Small intestine (tissue), 7 donors: ENCODE data around the gene PTPN21. TPM values are rescaled to one million over a fixed set of nuclear protein-coding genes. Genes with fewer than 3 reads are reported as not detected.

Source experiments
- DNase-seq, 2 donors: peaks; one replicate each; pipeline versions ENCODE4 v3.0.0 to v3.0.0-alpha.2; 2013
- FAIRE-seq: peaks from 2 replicates; lab custom pipeline; 2012; peaks lifted over from hg19 to GRCh38; lab: Jason Lieb, UNC
- H3K27ac ChIP-seq, 3 donors: one replicate each; pipeline ENCODE4 v1.5.1; 2013; ENCODE audit warnings: low read length in 2 of 3, mild to moderate bottlenecking in 2 of 3, control low read depth in 1 of 3, inconsistent platforms in 1 of 3, low read depth in 1 of 3, moderate library complexity in 1 of 3
- H3K27me3 ChIP-seq, 3 donors: one replicate each; pipeline ENCODE4 v1.6.1; 2013; ENCODE audit warnings: low read length in 3 of 3, inconsistent platforms in 1 of 3; ENCODE audit not compliant: control insufficient read depth in 3 of 3, insufficient read depth in 3 of 3
- H3K36me3 ChIP-seq, 3 donors: one replicate each; pipeline ENCODE4 v1.6.1; 2013; ENCODE audit warnings: low read length in 3 of 3, inconsistent platforms in 1 of 3, low read depth in 1 of 3, mild to moderate bottlenecking in 1 of 3, moderate library complexity in 1 of 3; ENCODE audit not compliant: control insufficient read depth in 3 of 3, insufficient read depth in 2 of 3
- H3K4me1 ChIP-seq, 3 donors: one replicate each; pipeline ENCODE4 v1.6.1; 2013; ENCODE audit warnings: low read length in 2 of 3, inconsistent platforms in 1 of 3, low read depth in 1 of 3, mild to moderate bottlenecking in 1 of 3, moderate library complexity in 1 of 3; ENCODE audit not compliant: control insufficient read depth in 3 of 3, insufficient read depth in 2 of 3
- H3K4me3 ChIP-seq, 3 donors: one replicate each; pipeline ENCODE4 v1.5.1; 2013; ENCODE audit warnings: low read length in 3 of 3, control low read depth in 1 of 3, inconsistent platforms in 1 of 3, low read depth in 1 of 3, mild to moderate bottlenecking in 1 of 3, moderate library complexity in 1 of 3
- H3K9me3 ChIP-seq, 2 donors: one replicate each; pipeline ENCODE4 v1.6.1; 2013; ENCODE audit warnings: low read depth in 1 of 2, low read length in 1 of 2; ENCODE audit not compliant: control insufficient read depth in 2 of 2, insufficient read depth in 1 of 2
- WGBS, 3 donors: extraction: QIAGEN DNeasy Blood & Tissue Kit; methylation state at CpG; one replicate each; pipeline ENCODE4 v1.1.7; 2013; 5-methylcytosine and 5-hydroxymethylcytosine counted together
- polyA plus RNA-seq, 4 donors: library from polyadenylated mRNA; stranded (reverse) in 3 of 4; unstranded in 1 of 4; fragments of 200-250 nt in 3 of 4; fragments of 120-200 nt in 1 of 4; gene quantifications; one replicate each; pipeline versions ENCODE4 v1.2.1 to v1.2.3, GENCODE V29; 2013
- donor health status: healthy with polysubstance abuse.
- donor health status: control.
- donor health status: control.
- donor health status: Bipolar disorder and iron deficiency.
- donor health status: healthy.

Gene PTPN21
- polyA plus RNA-seq, 4 donors, result 4.7 to 14.3 (median 9.2) TPM

DNA sequence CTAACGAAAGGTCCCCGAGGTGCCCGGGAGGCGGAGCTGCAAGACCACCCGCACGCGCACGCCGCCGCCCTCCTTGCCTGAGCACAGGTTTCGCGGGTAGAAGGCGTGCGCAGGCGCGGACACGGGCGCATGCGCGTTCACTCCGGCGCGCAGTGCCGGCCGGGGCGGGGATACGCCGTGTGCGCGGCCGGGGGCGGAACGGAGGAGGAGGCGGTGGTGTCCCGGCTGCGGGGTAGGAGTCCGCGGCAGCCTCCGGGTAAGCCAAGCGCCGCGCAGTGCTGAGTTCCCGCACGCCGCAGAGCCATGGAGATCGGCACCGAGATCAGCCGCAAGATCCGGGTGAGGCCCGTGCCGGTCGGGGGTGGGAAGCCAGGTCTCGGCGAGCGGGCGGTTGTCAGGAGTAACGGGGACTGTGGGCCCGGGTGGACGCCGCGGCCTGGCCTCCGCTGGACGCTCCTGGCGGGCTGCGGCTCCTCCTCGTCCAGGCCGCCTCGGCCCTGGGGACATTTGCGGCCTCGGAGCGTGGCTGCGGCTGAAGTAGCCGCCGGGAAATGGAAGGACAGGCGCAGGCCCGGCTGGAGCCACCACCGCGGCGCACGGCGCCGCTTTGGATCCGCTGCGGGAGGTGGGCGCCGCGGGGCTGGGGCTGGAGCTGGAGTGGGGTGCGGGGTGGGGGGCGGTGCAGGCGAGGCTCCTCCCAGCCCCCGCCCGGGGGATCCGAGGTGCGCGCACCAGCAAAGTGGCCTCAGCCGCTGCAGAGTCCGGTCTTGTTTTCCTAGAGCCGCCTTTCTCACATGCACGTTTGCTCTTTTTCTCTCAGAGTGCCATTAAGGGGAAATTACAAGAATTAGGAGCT lies 8.3 kb upstream of the PTPN21 start, which contains the start of gene ZC3H14:
ZC3H14 (plus strand) TSS at position 207 of the 856 bp plus-strand sequence; CDS start at position 304, 97 bp downstream.
- WGBS, 3 donors, result 0 to 1% (median 0%) methylated on average over 68 to 99 of the region's 99 CpGs
- FAIRE-seq, result no peak
- Histone ChIP-seq H3K9me3 (no peaks in the 10 kb centered on the region), H3K36me3 (peaks cover 2 to 3% (median 2%) of the 10 kb centered on the region in 3 donors), H3K27ac (peak within 1 kb of the TSS; percentile 94 to 95 (median 95)), H3K4me1 (peaks cover 0 to 10% (median 6%) of the 10 kb centered on the region in 3 donors), H3K27me3 (peaks cover 0 to 2% (median 0%) of the 10 kb centered on the region in 3 donors), H3K4me3 (peak within 1 kb of the TSS; percentile 88 to 98 (median 98))
- DNase-seq, result peak; percentile 86 to 94

DNA sequence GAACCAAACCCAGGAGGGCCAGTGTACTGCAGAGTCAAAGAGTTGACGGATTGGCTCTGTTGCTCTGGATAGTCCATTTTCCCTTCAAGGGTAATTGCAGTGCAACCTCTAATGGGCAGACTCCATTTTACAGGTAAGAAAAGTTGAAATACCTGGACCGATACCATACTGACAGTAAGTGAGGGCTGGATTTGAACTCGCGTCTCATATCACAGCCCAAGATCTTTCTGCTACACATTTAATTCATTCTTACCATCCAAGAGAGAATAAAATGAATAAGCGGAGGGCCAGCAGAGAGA lies 7.7 kb upstream of the PTPN21 start:
- Histone ChIP-seq H3K4me3 (peak overlapping the region; percentile 88 to 98 (median 98)), H3K9me3 (no peaks in the 10 kb centered on the region), H3K36me3 (peaks cover 0 to 3% (median 0%) of the 10 kb centered on the region in 3 donors), H3K27ac (peak overlapping the region in 1 of 3 donors; percentile 95), H3K4me1 (peaks cover 0 to 10% (median 6%) of the 10 kb centered on the region in 3 donors), H3K27me3 (peaks cover 0 to 2% (median 0%) of the 10 kb centered on the region in 3 donors)
- FAIRE-seq (no peak), DNase-seq (no peak)
- WGBS, 3 donors, result 23 to 24% (median 23%) methylated on average over 5 of the region's 5 CpGs

- no peaks in the 10 kb centered on the region for H3K36me3 ChIP-seq
- H3K9me3 ChIP-seq, result no peaks in the 10 kb centered on the region
- no peak overlapping the region for H3K27ac ChIP-seq
- FAIRE-seq (no peak), DNase-seq (peak in 1 of 2 donors; percentile 39)
- H3K4me1 ChIP-seq, result peaks cover 0 to 15% (median 6%) of the 10 kb centered on the region in 3 donors
- 0 to 10% (median 9%) methylated on average over 1 of the region's 1 CpG for WGBS, 3 donors
- H3K27me3 ChIP-seq, result peaks cover 0 to 11% (median 0%) of the 10 kb centered on the region in 3 donors
- H3K4me3 ChIP-seq, result no peak overlapping the region
Observed at GRCh38 chr14:88559852-88560251, 5.0 kb upstream of the PTPN21 start.

- Histone ChIP-seq H3K4me3 (no peak overlapping the region), H3K36me3 (no peaks in the 10 kb centered on the region), H3K9me3 (no peaks in the 10 kb centered on the region), H3K4me1 (peaks cover 0 to 26% (median 0%) of the 10 kb centered on the region in 3 donors), H3K27me3 (peaks cover 0 to 21% (median 0%) of the 10 kb centered on the region in 3 donors), H3K27ac (no peak overlapping the region)
- DNase-seq, result no peak
- no peak for FAIRE-seq
- 55 to 64% (median 60%) methylated on average over 3 of the region's 3 CpGs for WGBS, 3 donors
Observed at GRCh38 chr14:88556581-88556980, 1.8 kb upstream of the PTPN21 start.

- H3K4me1 ChIP-seq, result peaks cover 0 to 33% (median 4%) of the 10 kb centered on the region in 3 donors
- peaks cover 0 to 6% (median 0%) of the 10 kb centered on the region in 3 donors for H3K36me3 ChIP-seq
- peak overlapping the region; percentile 48 to 92 (median 81) for H3K4me3 ChIP-seq
- 1 to 5% (median 4%) methylated on average over 19 of the region's 19 CpGs for WGBS, 3 donors
- DNase-seq (no peak), FAIRE-seq (no peak)
- H3K27ac ChIP-seq, result peak overlapping the region; percentile 36 to 96 (median 88)
- no peaks in the 10 kb centered on the region for H3K9me3 ChIP-seq
- peaks cover 0 to 21% (median 0%) of the 10 kb centered on the region in 3 donors for H3K27me3 ChIP-seq
Observed at GRCh38 chr14:88553886-88554456, 836 bp downstream of the PTPN21 start.

DNA sequence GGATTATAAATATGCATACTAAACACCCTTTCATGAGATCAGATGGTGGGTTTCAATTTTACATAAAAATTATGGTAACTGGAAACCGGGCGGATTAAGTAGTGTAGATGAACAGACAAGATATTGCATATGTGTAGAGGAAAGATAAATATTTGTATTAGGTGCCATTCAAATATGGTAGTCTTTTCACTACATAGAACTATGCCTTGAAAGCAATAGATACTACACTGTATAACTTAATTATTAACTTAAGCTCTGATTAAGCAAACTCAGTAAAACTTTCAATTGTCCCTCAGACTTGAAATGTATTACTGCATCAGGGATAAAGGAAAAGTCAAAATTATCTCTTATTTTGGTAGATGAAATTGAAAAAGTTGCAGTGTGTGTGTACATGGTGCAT lies 1.9 kb downstream of the PTPN21 start:
- WGBS, 3 donors, result 16 to 51% (median 33%) methylated on average over 2 of the region's 2 CpGs
- H3K9me3 ChIP-seq, result no peaks in the 10 kb centered on the region
- peak; percentile 51 for DNase-seq
- no peak overlapping the region for H3K4me3 ChIP-seq
- H3K36me3 ChIP-seq, result peaks cover 0 to 8% (median 3%) of the 10 kb centered on the region in 3 donors
- FAIRE-seq, result peak; percentile 74
- peak overlapping the region in 1 of 3 donors; percentile 21 for H3K27ac ChIP-seq
- peaks cover 0 to 33% (median 4%) of the 10 kb centered on the region in 3 donors for H3K4me1 ChIP-seq
- peaks cover 0 to 21% (median 0%) of the 10 kb centered on the region in 3 donors for H3K27me3 ChIP-seq

- no peak for FAIRE-seq
- Histone ChIP-seq H3K9me3 (no peaks in the 10 kb centered on the region), H3K27ac (peak overlapping the region in 2 of 3 donors; percentile 25 to 33), H3K4me3 (peak overlapping the region in 2 of 3 donors; percentile 34 to 68), H3K27me3 (peaks cover 0 to 21% (median 0%) of the 10 kb centered on the region in 3 donors), H3K36me3 (peaks cover 0 to 8% (median 6%) of the 10 kb centered on the region in 3 donors), H3K4me1 (peaks cover 0 to 33% (median 4%) of the 10 kb centered on the region in 3 donors)
- 6 to 9% (median 8%) methylated on average over 23 of the region's 23 CpGs for WGBS, 3 donors
- peak in 1 of 2 donors; percentile 36 for DNase-seq
Observed at GRCh38 chr14:88551980-88552431, 2.8 kb downstream of the PTPN21 start.
